ENCODE measurements around the gene ELF5. TPM values are rescaled to one million over a fixed set of nuclear protein-coding genes. Genes with fewer than 3 reads are reported as not detected.
A peak's percentile ranks its signal among the peaks of the same experiment; 100 is the strongest.

Gene ELF5
- total RNA-seq, 1 experiment from 2014 or later = 0.61 TPM

- DNase-seq = peak; percentile 58 to 73
- Histone ChIP-seq H3K4me2 (peak overlapping the region; percentile 87), H3K9me3 (ENCODE audit: insufficient read depth, low read depth) (no peaks in the 10 kb centered on the region), H3K27ac (peak overlapping the region; percentile 61), H3K9me2 (ENCODE audit: insufficient read depth) (no peaks in the 10 kb centered on the region), H3K4me3 (peak overlapping the region; percentile 56), H3F3A (ENCODE audit: insufficient read depth, low read depth) (peaks cover 12% of the 10 kb centered on the region; the same call in 1 of the 2 replicates), H3K79me2 (ENCODE audit: low read depth) (no peaks in the 10 kb centered on the region), H3K4me1 (replicated peaks; ENCODE audit: insufficient read depth) (peaks cover 20% of the 10 kb centered on the region), H4K20me1 (ENCODE audit: insufficient read depth) (no peaks in the 10 kb centered on the region), H3K27me3 (ENCODE audit: insufficient read depth, low read depth) (no peaks in the 10 kb centered on the region), H2AFZ (peak overlapping the region; percentile 73), H3K36me3 (ENCODE audit: low read depth) (no peaks in the 10 kb centered on the region)
- TF ChIP-seq CTCF (conservative IDR thresholded peaks at IDR 0.05) (peak; percentile 97), EZH2 (IDR thresholded peaks at IDR 0.05; ENCODE audit: low read depth) (no peak)
- intact Hi-C loops (cut with micrococcal nuclease; ENCODE audit: unreplicated experiment) = loop anchor here (1.0 to 5.0 kb wide), 4 partner anchors 52 to 378 kb away; no protein-coding TSS in a partner anchor
- ChIA-PET CTCF (interaction anchor here (0.5 to 1.4 kb wide), 12 partner anchors 12 to 908 kb away, joined by 3 to 5 read pairs (median 3); no protein-coding TSS in a partner anchor), POLR2A (ENCODE audit: unreplicated experiment) (no interaction called here)
- BruUV-seq (replicated peaks) = TSS peak; percentile 44
Observed at GRCh38 chr11:34512840-34513681, 533 bp downstream of the ELF5 start.

- H3K9me3 ChIP-seq (ENCODE audit: insufficient read depth, low read depth) = no peaks in the 10 kb centered on the region
- no peaks in the 10 kb centered on the region for H3K27me3 ChIP-seq (ENCODE audit: insufficient read depth, low read depth)
- no peaks in the 10 kb centered on the region for H3K79me2 ChIP-seq (ENCODE audit: low read depth)
- no TSS peak for BruUV-seq (replicated peaks)
- no peaks in the 10 kb centered on the region for H3K36me3 ChIP-seq (ENCODE audit: low read depth)
- intact Hi-C loops (cut with micrococcal nuclease; ENCODE audit: unreplicated experiment) = loop anchor here (5.0 kb wide), 1 partner anchor 77 kb away; no protein-coding TSS in a partner anchor
- peaks cover 12% of the 10 kb centered on the region; the same call in 1 of the 2 replicates for H3F3A ChIP-seq (ENCODE audit: insufficient read depth, low read depth)
- no peak for TF ChIP-seq CTCF (conservative IDR thresholded peaks at IDR 0.05)
- no peak for TF ChIP-seq EZH2 (IDR thresholded peaks at IDR 0.05; ENCODE audit: low read depth)
- no peaks in the 10 kb centered on the region for H4K20me1 ChIP-seq (ENCODE audit: insufficient read depth)
- no peaks in the 10 kb centered on the region for H3K9me2 ChIP-seq (ENCODE audit: insufficient read depth)
- no peak overlapping the region for H3K27ac ChIP-seq
- H3K4me3 ChIP-seq = no peak overlapping the region
- ChIA-PET POLR2A (ENCODE audit: unreplicated experiment) (no interaction called here), CTCF (no interaction called here)
- no peak for DNase-seq
- no peak overlapping the region for H3K4me2 ChIP-seq
- H2AFZ ChIP-seq = no peak overlapping the region
- H3K4me1 ChIP-seq (replicated peaks; ENCODE audit: insufficient read depth) = peaks cover 24% of the 10 kb centered on the region
Observed at GRCh38 chr11:34510673-34511072, 2.9 kb downstream of the ELF5 start.

- H3K4me3 ChIP-seq = no peak overlapping the region
- H3K27me3 ChIP-seq (ENCODE audit: insufficient read depth, low read depth) = no peaks in the 10 kb centered on the region
- POLR2A ChIA-PET (ENCODE audit: unreplicated experiment) = no interaction called here
- H3F3A ChIP-seq (ENCODE audit: insufficient read depth, low read depth) = peaks cover 12% of the 10 kb centered on the region; the same call in 1 of the 2 replicates
- H4K20me1 ChIP-seq (ENCODE audit: insufficient read depth) = no peaks in the 10 kb centered on the region
- no peaks in the 10 kb centered on the region for H3K9me3 ChIP-seq (ENCODE audit: insufficient read depth, low read depth)
- H3K36me3 ChIP-seq (ENCODE audit: low read depth) = no peaks in the 10 kb centered on the region
- DNase-seq = no peak
- CTCF ChIA-PET = no interaction called here
- H3K4me1 ChIP-seq (replicated peaks; ENCODE audit: insufficient read depth) = peaks cover 24% of the 10 kb centered on the region
- no peaks in the 10 kb centered on the region for H3K79me2 ChIP-seq (ENCODE audit: low read depth)
- no peak overlapping the region for H3K27ac ChIP-seq
- H2AFZ ChIP-seq = no peak overlapping the region
- no peaks in the 10 kb centered on the region for H3K9me2 ChIP-seq (ENCODE audit: insufficient read depth)
- no peak for TF ChIP-seq CTCF (conservative IDR thresholded peaks at IDR 0.05)
- no peak for TF ChIP-seq EZH2 (IDR thresholded peaks at IDR 0.05; ENCODE audit: low read depth)
- BruUV-seq (replicated peaks) = no TSS peak
- no peak overlapping the region for H3K4me2 ChIP-seq
- intact Hi-C loops (cut with micrococcal nuclease; ENCODE audit: unreplicated experiment) = loop anchor here (5.0 kb wide), 1 partner anchor 77 kb away; no protein-coding TSS in a partner anchor
Observed at GRCh38 chr11:34510218-34510617, 3.4 kb downstream of the ELF5 start.

Data from PC-9 (cell line).